Measurements from ENCODE around the gene C4orf17.
"Not testable (repeated sequence)": the region's sequence is repeated elsewhere in the genome, so short reads cannot be mapped to it uniquely, and the experiment has no call there.

The C4orf17 gene

DNA sequence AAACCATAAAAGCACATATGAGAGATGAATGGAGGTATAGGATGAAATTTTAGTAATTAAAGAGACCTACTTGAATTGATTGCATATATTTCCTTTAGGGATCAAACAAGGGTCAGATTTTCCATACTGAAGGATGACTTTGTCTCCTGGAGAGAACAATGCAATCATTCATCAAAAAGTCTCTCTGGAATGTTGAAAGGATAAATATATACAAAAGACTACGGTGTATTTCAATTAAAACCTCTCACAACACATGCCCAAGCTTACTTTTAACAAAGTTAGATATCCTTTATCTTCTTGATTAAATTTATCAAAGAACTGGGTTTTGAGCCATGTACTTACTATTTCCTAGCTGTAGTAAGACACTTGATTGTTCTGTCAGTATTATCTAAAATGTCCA, 38.9 kb upstream of the C4orf17 start:
- no peak overlapping the region for H3K27ac ChIP-seq
- no peak for TF ChIP-seq ZFX (IDR thresholded peaks at IDR 0.05)
- TF ChIP-seq, protein P1, sequence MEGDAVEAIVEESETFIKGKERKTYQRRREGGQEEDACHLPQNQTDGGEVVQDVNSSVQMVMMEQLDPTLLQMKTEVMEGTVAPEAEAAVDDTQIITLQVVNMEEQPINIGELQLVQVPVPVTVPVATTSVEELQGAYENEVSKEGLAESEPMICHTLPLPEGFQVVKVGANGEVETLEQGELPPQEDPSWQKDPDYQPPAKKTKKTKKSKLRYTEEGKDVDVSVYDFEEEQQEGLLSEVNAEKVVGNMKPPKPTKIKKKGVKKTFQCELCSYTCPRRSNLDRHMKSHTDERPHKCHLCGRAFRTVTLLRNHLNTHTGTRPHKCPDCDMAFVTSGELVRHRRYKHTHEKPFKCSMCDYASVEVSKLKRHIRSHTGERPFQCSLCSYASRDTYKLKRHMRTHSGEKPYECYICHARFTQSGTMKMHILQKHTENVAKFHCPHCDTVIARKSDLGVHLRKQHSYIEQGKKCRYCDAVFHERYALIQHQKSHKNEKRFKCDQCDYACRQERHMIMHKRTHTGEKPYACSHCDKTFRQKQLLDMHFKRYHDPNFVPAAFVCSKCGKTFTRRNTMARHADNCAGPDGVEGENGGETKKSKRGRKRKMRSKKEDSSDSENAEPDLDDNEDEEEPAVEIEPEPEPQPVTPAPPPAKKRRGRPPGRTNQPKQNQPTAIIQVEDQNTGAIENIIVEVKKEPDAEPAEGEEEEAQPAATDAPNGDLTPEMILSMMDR (conservative IDR thresholded peaks at IDR 0.05) = no peak

DNA sequence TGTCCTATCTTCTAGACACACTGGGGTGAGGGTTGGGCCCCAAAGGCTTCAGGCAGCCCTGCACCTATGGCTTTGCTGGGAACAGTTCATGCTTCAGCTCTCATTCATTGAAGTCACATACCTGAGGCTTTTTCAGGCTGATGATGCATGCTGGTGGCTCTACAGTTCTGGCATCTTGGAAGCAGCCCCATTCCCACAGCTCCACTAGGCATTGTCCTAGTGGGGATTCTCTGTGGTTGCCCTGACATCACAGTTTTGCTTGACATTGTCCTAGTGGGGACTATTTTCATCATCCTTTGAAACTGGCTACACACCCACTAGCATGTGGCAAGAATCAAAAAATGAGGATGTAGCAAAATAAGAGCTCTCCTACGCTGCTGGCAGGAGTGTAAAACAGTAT, 37.7 kb upstream of the C4orf17 start:
- TF ChIP-seq, protein P1 (conservative IDR thresholded peaks at IDR 0.05) = no peak
- TF ChIP-seq ZFX (IDR thresholded peaks at IDR 0.05) = no peak
- H3K27ac ChIP-seq = no peak overlapping the region

DNA sequence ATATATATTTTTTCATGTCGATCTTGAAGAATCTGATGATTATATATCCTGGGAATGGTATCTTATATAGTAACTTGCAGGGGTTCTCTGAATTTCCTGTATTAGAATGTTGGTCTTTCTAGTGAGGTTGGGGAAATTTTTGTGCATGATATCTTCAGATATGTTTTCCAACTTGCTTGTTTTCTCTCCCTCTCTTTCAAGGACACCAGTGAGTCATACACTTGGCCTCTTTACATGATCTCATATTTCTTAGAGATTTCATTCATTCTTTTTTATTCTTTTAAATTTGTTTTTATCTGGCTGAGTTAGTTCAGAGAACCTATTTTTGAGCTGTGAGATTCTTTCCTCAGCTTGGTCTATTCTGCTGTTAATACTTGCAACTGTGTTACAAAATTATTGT, 27.2 kb upstream of the C4orf17 start:
- no peak for TF ChIP-seq ZFX (IDR thresholded peaks at IDR 0.05)
- H3K27ac ChIP-seq = no peak overlapping the region

DNA sequence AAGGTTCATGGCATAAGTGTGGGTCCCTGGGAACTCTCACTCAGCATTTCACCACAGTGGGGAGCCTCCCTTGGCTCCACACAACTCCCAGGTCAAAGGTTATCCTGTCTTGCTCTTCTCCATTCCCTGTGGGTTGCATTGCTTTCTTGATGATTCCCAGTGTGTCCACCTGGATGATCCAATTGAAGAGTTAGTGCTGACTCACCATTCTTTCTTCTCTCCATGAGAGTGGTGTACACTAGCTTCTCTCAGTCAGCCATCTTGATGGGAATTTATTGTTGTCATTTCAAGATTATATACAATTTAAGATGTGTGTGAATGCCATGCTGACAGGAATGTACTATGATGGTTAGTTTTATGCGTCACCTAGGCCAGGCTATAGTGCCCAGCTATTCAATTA, 25.6 kb upstream of the C4orf17 start:
- H3K27ac ChIP-seq = no peak overlapping the region
- TF ChIP-seq, protein P1 (conservative IDR thresholded peaks at IDR 0.05) = no peak
- no peak for TF ChIP-seq ZFX (IDR thresholded peaks at IDR 0.05)

DNA sequence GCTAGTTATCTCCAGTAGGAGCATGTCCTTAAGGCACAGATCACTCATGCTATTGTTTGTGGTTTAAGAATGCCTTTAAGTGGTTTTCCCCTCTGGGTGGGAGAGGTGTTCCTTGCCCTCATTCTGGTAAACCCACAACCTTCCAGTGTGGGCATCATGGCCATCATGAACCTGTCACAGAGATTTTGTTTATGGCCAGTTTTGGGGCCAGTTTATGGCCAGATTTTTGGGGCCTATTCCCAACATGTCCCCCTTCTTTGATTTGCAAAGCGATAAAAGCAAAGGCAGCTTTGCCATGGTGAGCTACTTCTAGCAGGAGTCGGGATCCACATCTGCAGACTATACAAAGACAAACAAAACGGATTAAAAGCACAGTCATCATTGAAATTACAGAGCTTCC, 24.2 kb upstream of the C4orf17 start:
- H3K27ac ChIP-seq = not testable (repeated sequence)

DNA sequence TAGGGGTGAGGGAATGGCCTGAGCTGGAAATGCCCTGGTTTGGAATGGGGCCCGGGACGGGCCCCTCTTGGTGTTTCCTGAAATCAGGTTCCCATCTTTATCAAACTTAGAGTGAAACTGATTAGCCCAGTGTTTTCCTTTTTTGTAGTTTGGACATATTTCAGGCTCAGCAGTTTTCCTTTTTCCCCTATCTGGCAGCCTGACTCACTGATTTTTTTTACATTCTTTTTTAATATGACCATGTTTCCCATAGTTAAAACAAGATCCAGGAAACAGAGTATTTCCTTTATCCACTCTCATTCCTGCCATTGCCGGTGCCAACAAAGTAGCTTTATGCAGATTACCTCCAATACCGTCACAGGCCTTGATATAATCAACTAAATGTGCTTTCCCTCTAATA, 20.5 kb upstream of the C4orf17 start:
- no peak for TF ChIP-seq ZFX (IDR thresholded peaks at IDR 0.05)
- TF ChIP-seq, protein P1 (conservative IDR thresholded peaks at IDR 0.05) = no peak
- no peak overlapping the region for H3K27ac ChIP-seq

DNA sequence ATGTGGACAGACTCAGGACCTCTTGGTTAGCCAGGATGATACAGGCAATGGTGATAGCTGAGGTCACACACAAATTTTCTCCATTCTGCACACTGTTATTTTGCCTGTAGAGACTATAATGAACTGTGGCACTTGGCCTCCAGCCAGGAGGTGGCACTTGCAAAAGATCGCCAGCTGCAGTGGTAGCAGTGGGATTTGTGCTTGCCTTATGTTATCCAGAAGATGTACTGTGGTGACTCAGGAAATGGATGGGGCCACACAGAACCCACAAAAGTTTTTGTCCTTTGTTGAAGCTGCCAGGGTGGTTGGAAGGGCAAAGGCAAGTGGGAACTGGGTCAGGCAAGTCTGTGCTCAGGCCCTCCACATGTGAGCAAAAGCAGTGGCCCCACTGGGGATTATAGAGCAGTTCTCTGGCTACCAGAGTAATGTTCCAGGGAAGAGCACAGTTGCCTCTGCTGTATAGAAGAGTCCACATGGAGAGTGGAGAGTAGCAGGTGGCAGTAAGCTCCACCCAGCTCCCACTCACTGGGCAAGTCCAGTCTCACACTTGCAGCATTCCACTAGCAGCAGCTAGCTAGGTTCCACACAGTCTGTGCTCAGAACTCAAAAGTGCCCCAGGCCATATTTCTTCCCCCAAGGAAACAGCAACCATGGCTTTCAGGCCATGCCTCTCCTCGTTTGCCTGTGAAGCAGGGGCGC, 5.9 kb upstream of the C4orf17 start:
- TF ChIP-seq, protein P1 (conservative IDR thresholded peaks at IDR 0.05) = no peak
- TF ChIP-seq ZFX (IDR thresholded peaks at IDR 0.05) = no peak
- no peak overlapping the region for H3K27ac ChIP-seq

DNA sequence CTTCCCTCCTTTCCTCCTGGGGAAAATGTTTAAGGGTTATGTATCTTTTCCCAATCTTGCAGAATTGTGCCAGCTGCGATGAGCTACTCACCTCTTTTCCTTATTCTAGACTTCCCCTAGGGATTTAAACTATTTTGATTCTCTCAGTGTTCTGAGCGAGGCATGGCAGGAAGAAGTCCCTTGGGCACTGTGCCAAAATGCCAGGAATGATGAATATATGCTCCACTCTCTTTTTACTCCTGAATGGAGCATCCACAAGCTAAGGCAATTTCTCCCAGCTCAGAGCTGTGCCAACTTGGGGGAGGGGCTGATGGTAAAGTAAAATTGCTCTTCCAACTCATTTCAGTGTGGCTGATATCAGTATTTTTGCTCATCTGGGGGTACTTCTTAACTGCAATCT, 4.0 kb upstream of the C4orf17 start:
- TF ChIP-seq ZFX (IDR thresholded peaks at IDR 0.05) = no peak
- TF ChIP-seq, protein P1 (conservative IDR thresholded peaks at IDR 0.05) = no peak
- no peak overlapping the region for H3K27ac ChIP-seq
